Loucy (cell line): ENCODE measurements around the gene TMA7B.

Experiments
- H2AFZ ChIP-seq: fragments of 200-600 bp; sonication (generic); 2 replicates; pipeline ENCODE4 v1.6.0; 2016; ENCODE audit warnings: antibody characterized with exemption, mild to moderate bottlenecking, low read length, moderate library complexity
- H3F3A ChIP-seq: fragments of 200-600 bp; 2 replicates; pipeline ENCODE4 v1.6.0; 2016; ENCODE audit warnings: antibody characterized with exemption, low read depth, mild to moderate bottlenecking
- H3K27me3 ChIP-seq: fragments of 200-600 bp; sonication (generic); 2 replicates; pipeline ENCODE4 v1.6.1; 2014; ENCODE audit warnings: low read length, mild to moderate bottlenecking; ENCODE audit not compliant: insufficient read depth, poor library complexity, severe bottlenecking
- H3K36me3 ChIP-seq: fragments of 200-600 bp; sonication (generic); 2 replicates; pipeline ENCODE4 v1.6.1; 2016; ENCODE audit warnings: low read length; ENCODE audit not compliant: insufficient read depth
- H3K4me1 ChIP-seq: fragments of 200-600 bp; sonication (generic); 2 replicates; pipeline ENCODE4 v1.5.1; 2014; ENCODE audit warnings: low read length, mild to moderate bottlenecking; ENCODE audit not compliant: insufficient read depth, poor library complexity, severe bottlenecking
- H3K4me2 ChIP-seq: fragments of 200-600 bp; sonication (generic); 2 replicates; pipeline ENCODE4 v1.6.0; 2014; ENCODE audit warnings: antibody characterized with exemption, low read length, low read depth, mild to moderate bottlenecking; ENCODE audit not compliant: poor library complexity, severe bottlenecking
- H3K4me3 ChIP-seq: fragments of 200-600 bp; sonication (generic); 2 replicates; pipeline ENCODE4 v1.5.1; 2014; ENCODE audit warnings: low read length, mild to moderate bottlenecking, mixed read lengths; ENCODE audit not compliant: poor library complexity, severe bottlenecking
- H3K79me2 ChIP-seq: fragments of 200-600 bp; sonication (generic); 2 replicates; pipeline ENCODE4 v1.6.1; 2014; ENCODE audit warnings: low read length; ENCODE audit not compliant: insufficient read depth
- H3K9ac ChIP-seq: fragments of 200-600 bp; sonication (generic); 2 replicates; pipeline ENCODE4 v1.6.0; 2014; ENCODE audit warnings: mild to moderate bottlenecking, low read depth, low read length, moderate library complexity; ENCODE audit not compliant: poor library complexity, severe bottlenecking
- H3K9me2 ChIP-seq: fragments of 200-600 bp; sonication (generic); replicated peaks from 2 replicates; pipeline ENCODE4 v1.6.1; 2016; ENCODE audit warnings: low read depth, low read length, mixed read lengths
- H3K9me3 ChIP-seq: fragments of 200-600 bp; sonication (generic); 2 replicates; pipeline ENCODE4 v1.6.1; 2014; ENCODE audit warnings: mild to moderate bottlenecking, antibody characterized with exemption, low read length, low read depth; ENCODE audit not compliant: insufficient read depth
- H4K20me1 ChIP-seq: fragments of 200-600 bp; sonication (generic); 2 replicates; pipeline ENCODE4 v1.6.0; 2014; ENCODE audit warnings: antibody characterized with exemption, low read length, mild to moderate bottlenecking; ENCODE audit not compliant: insufficient read depth, poor library complexity, severe bottlenecking
- CTCF ChIP-seq: fragments of 200-600 bp; sonication (generic); conservative IDR thresholded peaks from 2 replicates; pipeline ENCODE4 v1.5.1; 2014; ENCODE audit warnings: mild to moderate bottlenecking, antibody characterized with exemption, low read length
- EZH2phosphoT487 ChIP-seq: fragments of 200-600 bp; IDR thresholded peaks from 2 replicates; pipeline ENCODE4 v1.6.1; 2018; ENCODE audit warnings: antibody characterized with exemption, mild to moderate bottlenecking, moderate library complexity, borderline replicate concordance

The TMA7B gene

GRCh38 chr22:39996732-39997131 is 36.5 kb downstream of the TMA7B start:
- Histone ChIP-seq H3K9me3 (no peaks in the 10 kb centered on the region), H4K20me1 (no peaks in the 10 kb centered on the region), H3K9me2 (no peaks in the 10 kb centered on the region), H2AFZ (no peak overlapping the region), H3K4me2 (no peak overlapping the region), H3K27me3 (no peaks in the 10 kb centered on the region), H3K9ac (no peak overlapping the region), H3K36me3 (no peaks in the 10 kb centered on the region), H3F3A (no peaks in the 10 kb centered on the region), H3K79me2 (no peaks in the 10 kb centered on the region), H3K4me1 (peaks cover 6% of the 10 kb centered on the region), H3K4me3 (no peak overlapping the region)
- TF ChIP-seq EZH2phosphoT487 = no peak
- TF ChIP-seq CTCF = no peak

GRCh38 chr22:39997421-39997820 is 37.2 kb downstream of the TMA7B start:
- H3K9ac ChIP-seq = no peak overlapping the region
- H3K9me3 ChIP-seq = no peaks in the 10 kb centered on the region
- TF ChIP-seq EZH2phosphoT487 (no peak), CTCF (no peak)
- no peaks in the 10 kb centered on the region for H3K9me2 ChIP-seq
- no peaks in the 10 kb centered on the region for H3K27me3 ChIP-seq
- H3K4me3 ChIP-seq = no peak overlapping the region
- no peaks in the 10 kb centered on the region for H4K20me1 ChIP-seq
- H3K4me1 ChIP-seq = peaks cover 6% of the 10 kb centered on the region
- H3K79me2 ChIP-seq = no peaks in the 10 kb centered on the region
- no peak overlapping the region for H2AFZ ChIP-seq
- no peaks in the 10 kb centered on the region for H3K36me3 ChIP-seq
- H3K4me2 ChIP-seq = no peak overlapping the region
- H3F3A ChIP-seq = no peaks in the 10 kb centered on the region

- Histone ChIP-seq H3K4me3 (no peak overlapping the region), H3K9me2 (no peaks in the 10 kb centered on the region), H4K20me1 (no peaks in the 10 kb centered on the region), H3K9me3 (no peaks in the 10 kb centered on the region), H3K4me2 (no peak overlapping the region), H3K79me2 (no peaks in the 10 kb centered on the region), H3K36me3 (no peaks in the 10 kb centered on the region), H3F3A (no peaks in the 10 kb centered on the region), H3K4me1 (peaks cover 6% of the 10 kb centered on the region), H3K9ac (no peak overlapping the region), H2AFZ (no peak overlapping the region), H3K27me3 (no peaks in the 10 kb centered on the region)
- TF ChIP-seq EZH2phosphoT487 (no peak), CTCF (no peak)
Measured at GRCh38 chr22:39997939-39998726, 37.9 kb downstream of the TMA7B start.
